ENCODE data around the gene SNAP25. TPM values are rescaled to one million over a fixed set of nuclear protein-coding genes. Genes with fewer than 3 reads are reported as not detected.
A peak's percentile ranks its signal among the peaks of the same experiment; 100 is the strongest.

SNAP25 gene
- total and polyA plus RNA-seq, 9 donors: 5.1 to 19.8 (median 11.3) TPM

- H3K27me3 ChIP-seq: no peaks in the 10 kb centered on the region
- intact Hi-C loops (cut with DNase I): no loop called here
- TF ChIP-seq EP300 (IDR thresholded peaks at IDR 0.05) (no peak), POLR2A (IDR thresholded peaks at IDR 0.05) (no peak), CTCF (IDR thresholded peaks at IDR 0.05) (no peak)
- no peaks in the 10 kb centered on the region for H3K9me3 ChIP-seq
- H3K4me3 ChIP-seq: no peak overlapping the region
- no peaks in the 10 kb centered on the region for H3K4me1 ChIP-seq (ENCODE audit: insufficient read depth)
- WGBS, 3 donors: 71 to 92% (median 83%) methylated on average over 1 of the region's 1 CpG
- H3K27ac ChIP-seq: no peak overlapping the region
- H3K36me3 ChIP-seq: no peaks in the 10 kb centered on the region
- DNase-seq: no peak
Observed at GRCh38 chr20:10178091-10178490, 40.5 kb upstream of the SNAP25 start.

- TF ChIP-seq POLR2A (IDR thresholded peaks at IDR 0.05) (no peak), EP300 (IDR thresholded peaks at IDR 0.05) (no peak), CTCF (IDR thresholded peaks at IDR 0.05) (no peak)
- no peak for DNase-seq
- H3K4me3 ChIP-seq: no peak overlapping the region
- no peaks in the 10 kb centered on the region for H3K27me3 ChIP-seq
- intact Hi-C loops (cut with DNase I): no loop called here
- H3K4me1 ChIP-seq (ENCODE audit: insufficient read depth): no peaks in the 10 kb centered on the region
- 22 to 42% (median 35%) methylated on average over 3 of the region's 3 CpGs for WGBS, 3 donors
- H3K9me3 ChIP-seq: no peaks in the 10 kb centered on the region
- no peaks in the 10 kb centered on the region for H3K36me3 ChIP-seq
- H3K27ac ChIP-seq: no peak overlapping the region
Observed at GRCh38 chr20:10178727-10179313, 39.8 kb upstream of the SNAP25 start.

GRCh38 chr20:10179574-10180298 lies 38.9 kb upstream of the SNAP25 start:
- H3K27ac ChIP-seq: no peak overlapping the region
- H3K4me1 ChIP-seq (ENCODE audit: insufficient read depth): no peaks in the 10 kb centered on the region
- no peak for TF ChIP-seq EP300 (IDR thresholded peaks at IDR 0.05)
- no peak for TF ChIP-seq CTCF (IDR thresholded peaks at IDR 0.05)
- no peak for TF ChIP-seq POLR2A (IDR thresholded peaks at IDR 0.05)
- no peak overlapping the region for H3K4me3 ChIP-seq
- DNase-seq: peak in 1 of 5 donors; percentile 21
- no peaks in the 10 kb centered on the region for H3K36me3 ChIP-seq
- WGBS, 3 donors: 80 to 87% (median 81%) methylated on average over 4 of the region's 4 CpGs
- H3K9me3 ChIP-seq: no peaks in the 10 kb centered on the region
- no peaks in the 10 kb centered on the region for H3K27me3 ChIP-seq
- intact Hi-C loops (cut with DNase I): no loop called here

GRCh38 chr20:10180651-10181235 lies 37.9 kb upstream of the SNAP25 start:
- H3K27me3 ChIP-seq: no peaks in the 10 kb centered on the region
- DNase-seq: no peak
- intact Hi-C loops (cut with DNase I): no loop called here
- no peaks in the 10 kb centered on the region for H3K4me1 ChIP-seq (ENCODE audit: insufficient read depth)
- H3K27ac ChIP-seq: no peak overlapping the region
- 34 to 48% (median 42%) methylated on average over 2 of the region's 2 CpGs for WGBS, 3 donors
- no peak overlapping the region for H3K4me3 ChIP-seq
- no peaks in the 10 kb centered on the region for H3K36me3 ChIP-seq
- TF ChIP-seq EP300 (IDR thresholded peaks at IDR 0.05) (no peak), POLR2A (IDR thresholded peaks at IDR 0.05) (no peak), CTCF (IDR thresholded peaks at IDR 0.05) (no peak)
- H3K9me3 ChIP-seq: no peaks in the 10 kb centered on the region

All from ovary (tissue), 9 donors.